NCI-H1436 treated with DMSO at 0.1 percent for 48 hours (cell line): ENCODE measurements around the gene MAJIN.
A peak's percentile ranks its signal among the peaks of the same experiment; 100 is the strongest.
"Not testable (repeated sequence)": the region's sequence is repeated elsewhere in the genome, so short reads cannot be mapped to it uniquely, and the experiment has no call there.

Source experiments
- DNase-seq: peaks from one replicate; lab custom pipeline; 2025; lab: John Stamatoyannopoulos, UW

MAJIN gene

DNA sequence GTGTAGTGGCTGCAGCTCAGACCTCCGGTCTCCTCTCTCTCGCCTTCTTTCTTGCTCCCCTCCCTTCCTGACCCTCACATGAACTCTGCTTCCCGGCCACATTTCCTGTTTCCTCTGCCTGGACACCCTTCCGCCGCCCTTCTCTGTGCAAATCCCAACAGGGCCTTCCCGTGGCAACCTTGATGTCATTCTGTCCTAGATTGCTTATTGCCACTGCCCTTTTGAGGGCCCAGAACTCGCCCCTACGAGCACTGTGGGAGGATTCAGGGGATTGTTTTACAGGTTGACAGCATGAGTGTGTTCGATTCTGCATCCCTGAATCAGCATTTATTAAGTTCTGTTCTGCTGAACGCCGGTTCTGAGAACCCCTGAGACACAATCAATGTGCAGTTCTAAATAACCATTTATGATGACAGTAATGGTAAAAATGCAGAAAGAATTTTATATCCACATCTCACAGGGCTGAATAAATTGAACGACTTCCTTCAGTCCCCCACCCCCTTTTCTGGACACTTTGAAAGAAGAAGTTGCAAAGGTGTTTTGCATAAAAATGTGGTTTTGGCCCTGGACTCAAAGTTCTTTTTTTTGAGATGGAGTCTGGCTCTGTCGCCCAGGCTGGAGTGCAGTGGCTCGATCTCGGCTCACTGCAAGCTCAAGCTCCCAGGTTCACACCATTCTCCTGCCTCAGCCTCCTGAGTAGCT is 18.5 kb upstream of the MAJIN start:
- DNase-seq: no peak

DNA sequence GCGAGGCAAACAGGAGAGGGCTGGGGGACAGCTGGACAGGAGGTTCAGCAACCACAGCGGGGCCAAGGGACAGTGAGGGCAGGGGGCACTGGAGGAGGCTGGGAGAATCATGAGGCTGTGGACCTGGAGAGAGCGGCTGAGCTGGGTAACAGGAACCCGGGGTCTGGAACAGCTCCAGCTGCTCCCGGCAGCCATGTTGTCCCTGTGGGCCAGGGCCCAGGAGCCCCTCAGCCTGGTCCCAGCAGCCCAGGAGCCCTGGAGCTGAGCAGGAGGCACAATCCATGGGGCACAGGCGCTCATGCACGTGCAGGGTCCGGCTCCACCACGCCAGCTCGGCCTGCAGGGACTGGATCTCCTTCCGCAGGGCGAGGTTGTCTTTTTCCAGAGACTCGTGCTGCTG is 17.5 kb upstream of the MAJIN start:
- no peak for DNase-seq

DNA sequence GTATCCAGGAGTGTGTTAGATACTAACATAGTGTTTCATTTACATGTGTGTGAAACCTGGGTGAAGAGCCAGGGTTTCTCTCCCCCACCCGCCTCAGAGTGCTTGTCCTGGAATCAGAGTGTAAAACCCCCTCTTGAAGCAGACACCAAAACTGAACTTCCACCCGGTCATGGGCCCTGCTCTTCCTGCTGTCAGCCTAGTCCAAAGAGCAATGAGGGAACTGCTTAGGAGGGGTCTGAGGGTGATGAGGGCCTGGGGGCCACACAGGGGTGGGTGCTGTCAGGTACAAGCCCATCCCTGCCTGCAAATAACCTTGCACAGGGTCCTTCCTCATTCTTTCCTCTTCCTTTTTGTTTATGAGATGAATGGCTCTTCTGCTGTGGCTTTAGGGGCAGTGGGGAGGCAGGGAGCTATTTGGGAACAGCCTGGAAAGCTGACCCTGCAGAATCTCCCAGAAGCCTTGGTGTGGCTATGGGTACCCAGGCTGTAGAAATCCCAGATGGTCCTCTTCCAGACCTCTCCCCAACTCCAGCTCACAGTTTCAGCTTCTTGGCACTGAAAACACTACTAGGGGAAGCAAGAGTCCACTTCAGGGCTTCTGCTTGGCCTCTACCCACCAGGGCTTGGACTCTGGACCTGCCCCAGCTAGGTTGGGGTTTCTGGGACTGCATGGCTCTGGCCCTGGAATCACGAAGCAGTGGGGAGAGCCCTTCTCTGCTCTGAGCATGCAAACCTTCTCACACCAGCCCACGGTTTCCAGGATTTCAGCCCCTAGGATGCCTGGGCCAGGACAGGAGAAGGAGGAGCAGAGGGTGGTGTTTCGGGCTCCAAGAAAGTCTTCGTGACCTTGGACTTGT is 16.3 kb upstream of the MAJIN start:
- no peak for DNase-seq

DNA sequence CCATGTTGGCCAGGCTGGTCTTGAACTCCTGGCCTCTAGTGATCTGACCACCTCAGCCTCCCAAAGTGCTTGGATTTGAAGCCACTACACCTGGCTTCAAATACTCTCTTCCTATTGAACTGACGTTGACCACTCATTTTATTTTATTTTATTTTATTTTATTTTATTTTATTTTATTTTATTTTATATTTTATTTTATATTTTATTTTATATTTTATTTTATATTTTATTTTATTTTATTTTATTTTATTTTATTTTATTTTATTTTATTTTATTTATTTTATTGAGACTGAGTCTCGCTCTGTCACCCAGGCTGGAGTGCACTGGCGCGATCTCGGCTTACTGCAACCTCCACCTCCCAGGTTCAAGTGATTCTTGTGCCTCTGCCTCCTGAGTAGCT is 11.4 kb upstream of the MAJIN start:
- not testable (repeated sequence) for DNase-seq

DNA sequence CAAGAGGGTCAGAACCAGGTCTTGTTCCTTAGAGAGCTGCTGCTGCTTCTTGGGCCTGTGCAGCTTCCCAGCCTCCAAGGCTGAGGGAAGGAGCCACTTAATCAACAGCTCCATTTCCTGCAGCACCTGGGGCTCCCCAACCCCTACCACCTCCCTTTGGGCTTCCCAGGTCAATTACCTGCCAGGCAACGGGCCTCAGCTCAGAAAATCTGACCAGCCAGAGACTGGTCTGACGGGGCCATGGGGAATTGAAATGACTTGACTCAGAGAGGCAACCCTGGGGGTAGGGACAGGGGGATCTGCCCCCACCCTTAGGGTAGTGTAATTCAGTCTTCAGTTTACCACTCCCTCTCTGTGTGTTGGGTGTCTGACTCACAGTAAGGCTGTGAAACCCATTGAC is 4.7 kb upstream of the MAJIN start:
- peak; percentile 5 for DNase-seq

DNA sequence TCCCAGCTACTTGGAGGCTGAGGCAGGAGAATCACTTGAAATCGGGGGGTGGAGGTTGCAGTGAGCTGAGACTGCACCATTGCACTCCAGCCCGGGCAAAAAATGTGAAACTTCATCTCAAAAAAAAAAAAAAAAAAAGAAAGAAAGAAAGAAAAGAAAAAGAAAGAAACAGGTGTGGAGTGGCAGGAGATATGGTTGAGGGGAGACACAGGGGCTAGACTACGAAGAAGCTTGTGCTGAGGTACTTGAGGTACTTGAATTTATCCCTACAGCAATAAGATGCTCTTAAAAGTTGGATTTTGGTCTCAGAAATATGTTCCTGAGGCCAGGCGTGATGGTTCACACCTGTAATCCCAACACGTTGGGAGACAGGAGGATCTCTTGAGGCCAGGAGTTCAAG is 2.2 kb upstream of the MAJIN start:
- DNase-seq: no peak

DNA sequence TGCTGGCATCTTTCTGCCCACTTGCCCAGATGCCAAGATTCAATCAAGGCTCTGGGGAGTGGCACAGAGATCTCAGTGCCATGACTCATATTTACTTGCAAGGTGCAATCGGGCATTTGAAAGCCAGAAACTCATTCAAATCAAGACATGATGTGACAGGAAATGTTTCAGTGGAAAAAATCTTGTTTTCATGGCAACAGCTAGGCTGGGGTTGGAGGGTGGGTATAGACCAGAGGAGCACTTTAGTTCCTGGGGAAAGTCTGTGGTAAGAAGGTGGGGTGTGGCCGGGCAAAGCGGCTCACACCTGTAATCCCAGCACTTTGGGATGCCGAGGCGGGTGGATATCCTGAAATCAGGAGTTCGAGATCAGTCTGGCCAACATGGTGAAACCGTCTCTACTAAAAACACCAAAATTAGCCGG is 1.2 kb downstream of the MAJIN start:
- no peak for DNase-seq

DNA sequence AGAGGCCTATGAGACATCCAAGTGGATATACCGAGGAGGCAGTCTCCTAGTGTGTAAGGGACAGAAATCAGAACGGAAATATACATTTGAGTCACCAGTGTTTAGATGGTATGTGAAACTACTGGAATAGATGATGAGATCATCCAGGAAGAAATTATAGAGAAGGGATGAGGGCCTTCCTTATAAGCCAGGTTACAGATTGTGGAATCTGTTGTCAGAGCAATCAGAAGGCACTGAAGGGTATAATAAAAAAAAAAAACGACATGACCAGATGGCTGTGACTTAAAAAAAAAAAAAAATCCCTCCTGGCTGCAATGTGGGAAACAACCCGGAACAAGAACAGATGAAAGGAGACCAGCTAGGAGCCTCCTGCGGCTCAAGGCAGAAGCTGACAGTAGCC is 2.7 kb downstream of the MAJIN start:
- no peak for DNase-seq

DNA sequence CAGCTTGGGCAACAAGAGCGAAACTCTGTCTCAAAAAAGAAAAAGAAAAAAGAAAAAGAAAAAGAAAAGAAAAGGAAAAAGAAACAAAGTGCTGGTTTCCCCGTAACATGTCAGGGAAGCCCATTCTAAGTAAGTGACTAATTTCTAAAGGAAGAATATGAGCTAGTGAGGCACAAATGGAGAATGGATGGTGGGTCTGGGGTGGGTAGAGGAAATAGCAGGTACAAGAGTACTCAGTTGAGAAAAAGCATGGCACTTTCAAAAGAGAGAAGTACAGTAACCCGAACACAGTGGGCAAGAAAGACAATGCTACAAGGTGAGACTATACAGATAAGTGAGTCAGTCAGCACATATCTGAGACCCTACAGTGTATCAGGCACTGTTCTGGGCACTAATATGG is 4.5 kb downstream of the MAJIN start:
- no peak for DNase-seq

DNA sequence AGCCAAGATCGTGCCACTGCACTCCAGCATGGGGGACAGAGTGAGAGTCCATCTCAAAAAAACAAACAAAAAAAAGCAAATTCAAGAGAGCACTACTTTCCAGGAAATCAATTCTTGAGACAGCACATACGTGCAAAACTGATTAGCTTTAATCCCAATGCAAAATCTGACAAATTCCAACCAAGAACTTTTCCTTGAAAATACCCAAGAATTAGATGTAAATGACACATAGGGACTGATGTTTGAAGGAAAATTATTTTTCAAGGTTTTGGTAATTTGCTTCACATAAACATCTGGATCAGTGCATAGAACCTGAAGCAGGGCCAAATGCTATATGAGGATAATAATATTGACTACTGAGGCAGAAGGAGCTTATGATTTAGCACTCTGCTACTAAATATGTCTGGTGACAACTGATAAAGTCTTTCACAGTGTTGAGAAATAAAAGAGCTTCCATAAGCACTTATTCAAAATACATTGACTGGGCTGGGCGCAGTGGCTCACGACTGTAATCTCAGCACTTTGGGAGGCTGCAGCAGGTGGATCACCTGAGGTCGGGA is 8.8 kb downstream of the MAJIN start:
- DNase-seq: no peak

DNA sequence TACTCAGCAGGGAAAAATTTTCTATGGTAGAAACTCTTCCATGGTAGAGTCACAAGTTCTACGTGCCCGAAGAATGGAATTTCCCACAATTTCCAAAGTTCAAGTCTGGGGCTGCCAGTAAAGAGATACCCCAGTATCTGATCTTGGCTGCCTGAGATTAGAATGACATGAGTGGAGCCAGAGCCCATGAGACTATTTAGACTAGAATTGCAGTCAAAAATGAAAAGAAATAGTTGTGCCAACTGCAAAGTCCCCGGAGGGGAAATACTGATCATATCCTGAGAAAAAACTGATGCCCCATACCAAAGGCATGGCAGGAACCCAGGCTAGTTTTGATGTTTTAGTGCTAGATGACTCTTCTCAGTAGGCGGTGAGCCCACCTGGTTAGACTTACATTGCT is 11.2 kb downstream of the MAJIN start:
- DNase-seq: no peak

DNA sequence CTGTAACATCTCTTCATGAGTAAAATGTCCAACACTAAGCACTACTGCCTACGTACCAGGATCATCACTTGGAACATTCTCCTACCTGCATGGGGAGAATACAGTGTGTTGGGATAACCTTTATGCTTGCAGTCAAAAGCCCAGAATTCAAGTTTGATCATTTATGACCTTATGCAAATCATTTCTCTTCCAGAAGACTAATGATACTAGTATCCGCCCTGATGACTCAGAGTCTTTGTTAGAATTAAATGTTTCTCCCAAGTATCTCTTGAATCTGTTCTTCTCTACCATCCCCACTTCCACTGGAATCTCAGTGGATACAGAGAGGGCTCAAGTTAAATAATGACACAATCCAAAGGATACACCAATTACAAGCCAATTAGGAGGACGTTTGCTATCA is 12.4 kb downstream of the MAJIN start:
- no peak for DNase-seq

DNA sequence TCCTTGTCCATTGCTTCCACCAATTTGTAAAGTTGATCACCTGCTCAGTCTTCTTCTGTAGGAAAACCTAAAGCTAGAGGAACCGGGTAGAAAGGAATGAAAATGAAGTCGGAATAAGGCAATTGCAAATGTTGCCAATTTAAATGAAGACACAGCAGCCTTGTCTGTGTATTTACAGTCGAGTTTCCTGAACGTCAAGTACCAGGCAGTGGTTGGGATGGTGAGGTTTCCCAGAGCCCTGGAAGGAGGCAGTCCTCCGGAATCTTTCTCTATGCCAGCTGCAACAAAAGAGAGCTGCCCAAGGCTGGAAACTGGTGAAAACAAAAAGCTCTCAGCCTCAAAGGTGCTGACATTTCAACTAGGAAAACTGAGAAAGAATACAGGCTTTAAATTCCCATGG is 17.7 kb downstream of the MAJIN start:
- DNase-seq: no peak

DNA sequence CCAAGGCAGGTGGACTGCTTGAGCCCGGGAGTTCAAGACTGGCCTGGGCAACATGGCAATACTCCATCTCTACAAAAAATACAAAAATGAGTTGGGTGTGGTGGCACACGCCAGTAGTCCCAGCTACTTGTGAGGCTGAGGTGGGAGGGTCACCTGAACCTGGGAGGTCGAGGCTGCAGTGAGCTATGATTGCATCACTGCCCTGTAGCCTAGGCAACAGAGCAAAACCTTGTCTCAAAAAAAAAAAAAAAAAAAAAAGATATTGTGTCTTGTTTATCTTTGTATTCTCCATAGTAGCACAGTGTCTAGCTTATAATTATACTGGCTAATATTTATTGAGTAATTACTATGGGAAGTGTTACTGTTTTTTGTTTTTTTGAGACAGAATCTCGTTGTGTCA is 20.4 kb downstream of the MAJIN start:
- no peak for DNase-seq

DNA sequence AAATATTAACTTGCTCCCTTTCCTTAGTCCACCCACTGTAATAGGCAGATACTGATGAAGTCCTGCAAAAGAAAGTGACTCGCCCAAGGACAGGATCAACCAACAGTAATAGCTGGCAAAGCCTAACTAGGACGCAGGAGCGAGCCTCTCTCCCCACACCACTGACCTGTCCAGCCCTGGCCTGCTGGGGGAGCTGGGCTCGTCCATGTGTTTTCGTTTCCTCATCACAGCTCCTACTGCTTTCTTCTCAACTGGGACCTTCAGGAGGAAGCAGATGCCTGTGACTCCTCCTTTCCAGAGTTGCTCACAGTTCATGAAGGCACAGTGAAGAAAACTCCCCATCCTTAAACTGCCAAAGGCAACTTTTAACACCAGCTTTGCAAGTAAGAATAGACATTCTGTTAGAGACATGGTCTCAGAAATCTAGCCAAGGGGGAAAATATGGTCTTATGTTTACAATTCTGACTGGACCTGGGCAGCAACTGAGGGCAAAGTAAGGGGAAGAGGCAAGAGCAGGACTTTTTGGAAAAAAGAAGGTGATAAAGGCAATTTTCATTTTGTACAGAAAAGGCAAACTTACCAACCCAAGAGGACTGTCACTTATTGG is 24.6 kb downstream of the MAJIN start:
- DNase-seq: no peak

DNA sequence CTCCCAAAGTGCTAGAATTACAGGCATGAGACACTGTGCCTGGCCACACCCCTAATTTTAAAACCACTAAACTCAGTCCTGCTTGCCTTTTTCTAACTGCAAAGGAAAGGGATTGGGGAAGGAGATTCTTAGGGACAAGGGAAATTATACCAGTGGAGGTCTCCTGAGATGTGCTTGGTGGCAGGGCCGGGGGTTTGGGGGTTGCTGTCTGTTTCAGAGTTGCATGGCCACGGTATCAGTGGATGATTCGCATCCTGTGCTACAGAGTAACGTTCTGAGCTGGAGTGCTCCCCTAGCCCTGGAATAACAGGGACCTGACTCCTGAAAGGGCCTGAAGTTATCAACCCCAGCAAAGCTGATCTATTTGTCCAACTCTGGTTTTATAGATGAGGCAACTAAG is 35.4 kb downstream of the MAJIN start:
- DNase-seq: no peak

DNA sequence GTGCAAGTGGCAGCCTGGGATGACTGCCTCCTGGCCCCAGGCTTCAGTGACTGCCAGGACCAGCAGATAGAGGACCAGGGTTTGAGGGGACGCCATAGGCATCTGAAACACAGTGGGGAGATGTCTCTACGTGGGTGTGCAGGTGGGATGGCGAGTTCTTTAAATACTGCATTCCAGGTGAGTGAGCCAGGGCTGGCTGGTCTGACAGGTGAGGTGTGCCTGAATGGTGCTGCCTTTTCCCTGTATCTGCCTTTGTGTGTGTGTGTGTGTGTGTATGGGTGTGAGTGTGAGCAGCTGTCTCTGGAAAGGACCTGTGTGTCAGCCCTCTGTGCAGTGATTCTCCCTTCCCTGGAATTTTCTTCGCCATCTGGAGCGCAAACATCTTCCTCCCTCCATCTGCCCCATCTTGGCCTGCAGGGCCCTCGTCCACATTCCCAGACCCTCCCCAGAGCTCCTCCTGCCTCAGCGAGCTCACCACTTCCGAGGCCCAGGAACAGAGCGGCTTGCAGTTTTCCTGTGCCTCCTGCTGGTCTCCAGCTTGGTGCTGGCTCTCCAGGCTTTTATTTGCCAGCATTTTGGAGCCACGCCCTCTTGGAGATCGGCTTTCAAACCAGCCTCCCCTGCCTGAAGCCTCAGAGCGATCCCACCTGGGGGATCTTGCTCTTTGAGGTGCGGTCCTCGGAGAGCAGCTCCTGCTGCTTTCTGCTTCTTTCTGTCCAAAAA is 36.4 kb downstream of the MAJIN start, which contains the start of gene GPHA2:
Gene GPHA2, minus strand, starts transcription at position 535 of the 723 bp plus-strand sequence. Its CDS starts 433 bp downstream, at position 102.
- DNase-seq: no peak

DNA sequence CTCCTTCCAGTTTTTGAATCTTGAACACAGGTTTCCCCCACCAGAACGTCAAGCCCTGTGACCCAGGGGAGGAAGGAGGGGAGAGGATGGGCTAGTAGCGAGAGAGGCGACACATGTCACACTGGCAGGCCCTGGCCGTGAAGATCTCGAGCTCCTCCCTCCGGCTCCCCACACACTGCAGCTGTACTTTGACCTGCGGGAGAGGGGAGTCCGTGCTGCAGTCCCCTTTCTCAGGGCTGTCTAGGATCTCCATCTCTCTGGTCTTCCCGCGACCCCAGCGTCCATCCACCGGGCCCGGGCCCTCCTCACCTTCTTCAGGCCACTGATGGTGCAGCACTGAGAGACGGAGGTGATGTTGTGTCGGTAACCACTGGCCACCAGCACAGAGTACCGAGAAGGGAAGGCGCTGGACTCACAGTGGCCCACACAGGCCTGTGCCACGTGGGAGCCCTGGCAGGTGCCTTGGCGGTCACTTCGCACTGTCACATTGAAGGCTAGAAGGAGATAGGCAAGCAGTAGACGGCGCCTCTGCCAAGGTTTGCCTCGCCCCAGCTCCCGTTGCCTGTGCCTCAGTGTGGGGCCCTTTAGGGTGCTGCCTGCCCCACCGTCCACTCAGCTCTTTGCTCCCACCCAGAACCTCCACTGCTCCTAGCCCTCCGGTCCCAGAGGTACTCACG is 37.1 kb downstream of the MAJIN start:
- DNase-seq: no peak

DNA sequence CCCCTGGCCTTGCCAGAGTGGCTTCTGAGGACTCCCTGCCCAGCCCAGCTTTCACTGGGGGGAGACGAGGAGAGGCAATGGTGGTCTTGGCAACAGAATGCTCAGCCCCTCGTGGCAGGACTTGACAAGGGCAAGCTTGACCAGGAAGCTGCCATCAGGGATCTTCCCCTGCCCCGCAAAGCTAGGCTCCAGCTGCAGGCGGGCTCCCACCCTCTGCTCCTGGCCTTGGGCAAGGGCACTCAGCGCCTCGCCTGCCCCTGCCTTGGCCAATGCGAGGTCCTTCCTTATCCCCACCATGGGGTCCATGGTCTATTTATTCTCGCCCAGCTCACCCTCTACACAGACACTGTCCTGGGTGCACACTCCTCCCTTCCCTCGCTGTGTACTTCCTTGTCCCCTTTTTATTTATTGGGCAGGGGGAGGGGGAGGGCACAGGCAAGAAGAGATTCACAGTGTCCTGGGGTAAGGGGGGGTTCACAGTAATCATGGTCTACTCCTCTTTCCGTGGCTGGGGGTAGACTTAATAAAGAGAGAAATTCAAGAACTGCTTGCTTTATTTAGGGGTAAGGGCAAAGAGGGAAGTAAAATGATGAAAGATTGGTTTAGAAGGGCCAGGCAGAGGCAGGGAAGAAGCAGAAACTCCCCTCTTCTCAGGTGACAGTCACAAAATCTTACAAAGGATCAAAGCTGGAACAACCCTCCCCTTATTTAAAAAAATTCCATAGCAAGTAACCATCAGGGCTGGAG is 37.8 kb downstream of the MAJIN start:
- no peak for DNase-seq

DNA sequence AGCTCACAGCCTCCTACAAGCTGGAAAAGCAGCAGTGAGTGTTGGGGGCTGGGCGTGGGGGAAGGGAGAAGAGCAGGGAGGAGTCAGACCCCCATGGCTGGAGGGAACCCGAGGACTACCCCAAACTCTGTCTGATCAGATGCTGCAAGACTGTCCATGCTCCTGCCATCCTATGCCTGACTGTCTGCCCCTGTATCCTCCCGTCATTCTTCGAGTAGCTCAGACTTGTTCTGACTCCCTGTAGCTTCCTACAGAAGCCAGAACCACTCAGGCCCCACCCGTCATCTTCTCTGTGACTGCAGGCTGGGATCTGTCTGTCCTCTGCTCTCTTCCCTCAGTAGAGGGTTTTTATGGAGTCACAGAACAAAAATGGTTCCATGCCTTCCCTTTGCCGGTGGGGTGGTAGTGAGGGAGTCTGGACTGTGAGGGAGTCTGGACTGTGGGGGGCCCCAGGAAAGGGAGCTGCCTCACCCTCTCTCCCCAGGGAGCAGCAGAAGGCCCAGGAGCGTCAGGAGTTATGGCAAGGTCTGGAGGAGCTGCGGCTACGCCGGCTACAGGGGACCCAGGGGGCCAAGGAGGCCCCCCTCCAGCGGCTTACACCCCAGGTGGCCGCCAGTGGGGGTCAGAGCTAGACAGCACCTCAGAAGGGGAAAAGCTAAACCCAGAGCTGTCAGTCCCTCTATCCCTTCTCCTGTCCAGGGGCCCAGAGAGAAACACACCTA is 38.5 kb downstream of the MAJIN start:
- DNase-seq: no peak
